Dermis blood vessel endothelial cell (primary cell): Measurements from ENCODE around the gene TAF10. TPM values are rescaled to one million over a fixed set of nuclear protein-coding genes. Genes with fewer than 3 reads are reported as not detected.

ENCODE experiments used
- DNase-seq: peaks from one replicate; pipeline ENCODE4 v3.0.0; 2010
- total RNA-seq: library from RNA; depleted of rRNA; stranded (reverse); fragments of >200 nt; gene quantifications from 2 replicates; pipeline ENCODE4 v1.2.3, GENCODE V29; 2014

The TAF10 gene
- total RNA-seq, 1 donor from 2014 or later, result 34.2 TPM

- DNase-seq, result no peak
Observed at GRCh38 chr11:6640036-6640984, 28.3 kb upstream of the TAF10 start.

- DNase-seq, result peak; percentile 28
Observed at GRCh38 chr11:6638429-6638828, 26.4 kb upstream of the TAF10 start.

GRCh38 chr11:6637871-6638270 is 25.9 kb upstream of the TAF10 start:
- peak; percentile 38 for DNase-seq

GRCh38 chr11:6636480-6636879 is 24.5 kb upstream of the TAF10 start:
- DNase-seq, result no peak

GRCh38 chr11:6635082-6635932 is 23.3 kb upstream of the TAF10 start:
- peak; percentile 96 for DNase-seq

GRCh38 chr11:6634534-6634933 is 22.5 kb upstream of the TAF10 start:
- no peak for DNase-seq

GRCh38 chr11:6633422-6634408 is 21.7 kb upstream of the TAF10 start:
- DNase-seq, result no peak

GRCh38 chr11:6632116-6633073 is 20.4 kb upstream of the TAF10 start:
- no peak for DNase-seq

GRCh38 chr11:6631361-6631890 is 19.4 kb upstream of the TAF10 start:
- no peak for DNase-seq

- no peak for DNase-seq
Observed at GRCh38 chr11:6630632-6631291, 18.7 kb upstream of the TAF10 start.

GRCh38 chr11:6629892-6630631 is 18.0 kb upstream of the TAF10 start:
- DNase-seq, result no peak

GRCh38 chr11:6629573-6629891 is 17.5 kb upstream of the TAF10 start:
- DNase-seq, result no peak

- DNase-seq, result no peak
Observed at GRCh38 chr11:6628526-6628925, 16.5 kb upstream of the TAF10 start.

GRCh38 chr11:6627762-6628241 is 15.8 kb upstream of the TAF10 start:
- DNase-seq, result no peak

- no peak for DNase-seq
Observed at GRCh38 chr11:6626971-6627761, 15.2 kb upstream of the TAF10 start.

GRCh38 chr11:6625832-6626420 is 13.9 kb upstream of the TAF10 start:
- no peak for DNase-seq

- DNase-seq, result no peak
Observed at GRCh38 chr11:6625156-6625831, 13.3 kb upstream of the TAF10 start.
